ENCODE measurements around the gene SCUBE1.

Gene SCUBE1

DNA sequence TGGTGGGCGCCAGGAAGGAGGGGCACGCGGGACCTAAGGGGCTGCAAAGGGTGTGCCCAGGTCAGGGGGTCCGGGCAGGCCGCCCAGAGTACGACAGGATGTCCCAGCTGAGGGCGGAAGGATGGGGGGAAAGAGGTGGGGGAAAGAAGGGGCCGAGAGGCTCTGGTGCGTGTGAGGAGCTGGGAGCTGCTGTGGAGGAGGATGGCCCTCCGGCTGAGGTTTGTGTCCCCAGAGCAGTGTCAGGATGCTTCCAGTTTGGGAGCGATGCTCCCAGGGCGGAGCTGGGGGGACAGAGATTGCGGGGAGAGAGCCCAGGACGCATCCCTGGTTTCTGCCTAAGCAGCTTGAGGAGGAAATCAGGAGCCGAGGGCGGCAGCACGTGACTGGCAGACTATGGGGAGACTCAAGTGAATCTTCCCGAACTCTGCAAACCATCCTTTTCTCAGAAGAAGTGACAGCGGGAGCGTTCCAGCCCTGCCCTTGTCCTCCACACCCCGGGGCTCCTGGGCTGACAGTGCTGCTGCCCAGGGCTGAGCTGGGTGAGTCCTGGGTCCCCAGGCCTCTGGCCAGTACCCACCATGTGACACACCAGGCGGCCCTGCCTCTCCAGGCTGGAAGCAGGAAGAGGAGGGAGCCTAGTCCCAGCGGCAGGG, 136.5 kb downstream of the SCUBE1 start:
- in situ Hi-C loops (cut with MboI; ENCODE audit: low sequenced_read_pairs), result no loop called here

DNA sequence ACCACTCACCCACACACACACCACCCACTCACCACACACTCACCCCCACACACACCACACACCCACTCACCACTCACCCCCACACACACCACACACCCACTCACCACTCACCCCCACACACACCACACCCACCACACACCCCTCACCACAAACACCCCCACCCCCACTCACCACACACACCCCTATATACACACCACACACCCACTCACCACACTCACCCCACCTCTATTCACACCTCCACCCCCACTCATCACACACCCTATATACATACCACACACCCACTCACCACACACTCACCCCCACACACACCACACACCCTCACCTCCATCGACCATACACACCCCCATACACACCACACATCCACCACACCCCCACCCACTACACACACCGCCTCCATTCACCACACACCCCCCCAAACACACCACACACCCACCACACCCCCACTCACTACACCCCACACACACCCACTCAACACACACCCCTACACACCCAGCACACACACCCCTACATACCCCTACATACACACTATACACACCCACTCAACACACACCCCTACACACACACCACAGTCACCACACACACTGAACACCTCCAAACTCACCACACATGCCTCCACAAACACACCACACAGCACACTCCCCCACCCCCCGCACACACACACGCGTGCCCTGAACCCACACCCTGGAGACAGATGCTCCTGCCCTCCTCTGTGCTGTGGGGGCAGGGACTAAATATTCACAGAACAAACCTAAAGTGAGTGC, 137.2 kb downstream of the SCUBE1 start:
- in situ Hi-C loops (cut with MboI; ENCODE audit: low sequenced_read_pairs), result no loop called here

DNA sequence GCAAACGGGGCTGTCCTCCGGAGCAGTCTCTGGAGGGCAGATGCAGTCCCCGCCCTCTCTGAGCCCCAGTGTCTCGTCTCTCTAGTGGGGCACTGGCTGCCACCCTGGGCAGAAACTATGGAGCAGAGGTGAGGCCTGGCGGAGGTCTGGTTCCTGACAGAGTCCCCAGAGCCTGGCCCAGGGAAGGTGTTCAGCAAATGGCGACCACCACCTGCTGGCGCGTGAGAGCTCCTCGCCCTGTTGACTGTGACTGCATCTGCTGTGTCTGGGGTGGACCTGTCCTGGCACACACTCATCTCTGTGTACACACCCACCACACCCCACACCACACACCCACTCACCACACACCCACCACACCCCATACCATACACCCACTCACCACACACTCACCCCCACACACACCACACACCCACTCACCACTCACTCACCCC, 137.9 kb downstream of the SCUBE1 start:
- in situ Hi-C loops (cut with MboI; ENCODE audit: low sequenced_read_pairs), result no loop called here

DNA sequence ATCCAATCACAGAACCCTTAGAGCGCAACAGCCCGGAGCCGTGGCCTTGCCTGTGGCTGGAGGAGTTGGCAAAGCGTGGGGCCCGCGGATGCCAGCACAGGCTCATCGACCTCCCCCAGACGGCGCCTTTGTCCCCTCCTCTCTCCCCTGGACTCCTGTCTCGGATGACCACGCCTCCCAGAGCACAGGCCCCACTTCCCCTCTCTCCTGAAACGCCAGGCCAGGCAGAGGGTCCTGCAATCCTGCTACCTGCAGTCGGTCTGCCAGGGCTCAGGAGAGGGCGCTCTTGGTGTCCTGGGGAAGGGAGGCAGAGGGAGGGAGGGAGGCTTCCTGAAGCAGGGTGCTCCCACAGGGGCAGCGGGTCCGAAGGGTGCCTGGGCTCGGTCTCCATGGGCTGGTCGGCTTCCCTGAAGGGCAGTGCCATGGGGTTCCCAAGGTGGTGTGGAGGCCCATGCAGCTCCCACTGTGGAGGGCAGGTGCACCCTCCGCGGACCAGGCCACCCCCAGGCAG, 139.6 kb downstream of the SCUBE1 start:
- in situ Hi-C loops (cut with MboI; ENCODE audit: low sequenced_read_pairs), result no loop called here

DNA sequence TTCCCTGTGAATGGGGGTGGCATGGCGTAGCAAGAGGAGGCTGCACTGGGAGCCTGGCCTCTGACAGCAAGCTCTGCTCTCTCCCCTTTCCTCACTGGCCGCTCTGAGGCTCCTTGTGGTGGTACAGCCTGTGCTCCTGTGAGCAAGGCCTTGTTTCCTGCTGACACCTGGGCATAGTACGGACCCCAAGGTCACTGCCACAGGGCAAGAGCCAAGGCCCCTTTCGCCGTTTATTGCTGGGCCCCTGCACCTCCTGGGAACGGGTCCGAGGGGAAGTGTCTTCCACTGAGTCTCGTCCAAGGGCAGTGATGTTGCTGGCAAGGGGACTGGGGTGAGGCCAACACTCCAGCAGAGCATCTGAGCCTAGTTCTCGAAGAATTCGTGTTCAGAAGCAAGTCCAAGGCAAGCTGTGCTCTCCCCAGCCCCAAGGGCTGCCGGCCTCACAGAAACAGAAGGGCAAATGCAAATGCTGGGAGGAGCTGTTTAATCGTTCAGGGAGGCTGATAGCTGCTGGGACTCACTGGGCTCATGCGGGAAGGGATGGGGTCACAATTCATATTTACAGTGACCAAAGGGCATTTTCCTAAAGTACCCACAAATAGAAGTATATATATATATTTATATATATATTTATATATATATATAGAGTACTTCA, 140.3 kb downstream of the SCUBE1 start:
- in situ Hi-C loops (cut with MboI; ENCODE audit: low sequenced_read_pairs), result no loop called here

DNA sequence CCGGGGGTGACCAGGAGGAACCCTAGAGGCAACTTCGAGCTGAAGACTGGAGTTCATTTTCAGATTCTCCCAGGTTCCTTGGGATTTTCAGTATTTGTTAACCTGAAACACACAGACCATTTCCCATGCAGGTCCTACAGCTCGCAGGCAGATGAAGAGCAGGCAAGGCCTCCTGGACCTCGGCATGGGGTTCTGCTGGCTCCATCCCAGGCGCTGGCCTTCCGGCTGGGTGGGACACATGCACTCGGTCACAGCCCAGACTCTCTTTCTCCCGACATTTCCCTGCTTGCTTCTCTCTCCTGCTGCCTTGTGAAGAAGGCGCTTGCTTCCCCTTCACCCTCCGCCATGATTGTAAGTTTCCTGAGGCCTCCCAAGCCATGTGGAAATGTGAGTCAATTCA, 140.8 kb downstream of the SCUBE1 start:
- in situ Hi-C loops (cut with MboI; ENCODE audit: low sequenced_read_pairs), result no loop called here

DNA sequence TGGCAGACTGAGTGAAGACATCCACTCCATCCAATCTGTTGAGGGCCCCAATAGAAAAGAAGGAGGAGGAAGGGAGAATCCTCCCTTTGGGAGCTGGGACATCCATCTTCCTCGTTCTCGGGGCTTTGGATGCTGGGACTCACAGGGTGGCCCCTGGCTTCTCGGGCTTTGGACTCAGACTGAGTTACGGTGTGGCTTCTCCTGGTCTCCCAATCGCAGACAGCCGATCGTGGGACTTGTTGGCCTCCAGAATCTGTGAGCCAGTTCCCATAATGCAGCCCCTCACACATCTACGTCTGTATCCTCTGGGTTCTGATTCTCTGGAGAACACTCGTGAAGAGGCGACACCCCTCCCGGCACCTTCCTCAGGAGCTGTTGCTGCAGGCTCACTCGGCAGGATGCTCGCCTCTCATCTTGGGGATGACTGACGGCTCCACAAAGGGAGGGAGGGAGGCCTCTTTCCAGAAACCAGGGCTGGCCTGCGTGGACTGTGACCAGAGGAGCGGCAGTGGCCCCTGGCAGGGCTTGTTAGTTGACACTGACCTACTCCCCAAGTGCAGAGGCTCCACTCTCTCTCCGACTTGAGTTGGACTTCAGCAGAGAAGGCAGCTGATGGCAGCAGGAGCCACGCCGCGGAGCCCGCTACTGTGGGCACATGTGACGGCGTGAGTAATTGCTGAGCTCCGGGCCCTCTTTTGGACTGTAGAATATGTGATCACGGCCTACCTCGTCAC, 141.5 kb downstream of the SCUBE1 start:
- in situ Hi-C loops (cut with MboI; ENCODE audit: low sequenced_read_pairs), result no loop called here

DNA sequence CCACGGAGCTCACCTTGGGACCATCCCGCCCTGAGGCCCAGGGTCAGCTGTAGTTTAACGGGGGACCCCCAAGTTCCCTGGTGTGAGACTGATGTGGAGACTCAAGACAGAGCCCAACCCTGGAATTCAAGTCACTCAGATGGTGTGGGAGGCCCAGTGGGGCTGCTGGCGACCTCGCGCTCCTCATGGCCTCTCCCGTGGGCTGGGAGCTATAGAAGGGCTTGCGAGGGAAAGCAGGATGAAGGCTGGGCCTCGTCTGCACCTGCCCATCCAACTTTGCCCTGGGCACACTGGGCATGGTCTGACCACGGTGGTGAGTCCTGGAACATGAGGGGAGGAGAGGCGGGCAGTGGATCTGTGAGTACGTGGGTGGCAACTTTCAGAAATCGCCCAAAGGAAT, 142.6 kb downstream of the SCUBE1 start:
- in situ Hi-C loops (cut with MboI; ENCODE audit: low sequenced_read_pairs), result no loop called here

DNA sequence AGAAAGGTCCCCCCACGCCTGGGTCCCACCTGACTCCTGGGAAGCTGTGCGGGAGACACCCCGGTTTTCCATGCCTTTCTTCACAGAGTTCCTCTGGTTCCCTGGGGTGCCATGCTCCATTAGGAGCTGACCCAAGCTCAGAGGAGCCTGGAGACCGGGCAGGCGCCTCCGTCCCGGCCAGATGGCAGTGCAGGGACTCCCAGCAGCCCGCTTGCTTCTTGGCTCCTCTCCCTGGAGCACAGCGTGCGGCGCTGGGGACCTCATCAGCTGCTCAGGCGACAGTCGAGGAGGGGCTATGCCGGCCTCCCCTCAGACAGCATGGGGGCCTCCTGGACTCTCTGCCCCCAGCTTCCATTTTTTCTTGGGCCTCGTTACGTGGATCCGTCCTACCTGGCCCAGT, 143.1 kb downstream of the SCUBE1 start:
- in situ Hi-C loops (cut with MboI; ENCODE audit: low sequenced_read_pairs), result no loop called here

DNA sequence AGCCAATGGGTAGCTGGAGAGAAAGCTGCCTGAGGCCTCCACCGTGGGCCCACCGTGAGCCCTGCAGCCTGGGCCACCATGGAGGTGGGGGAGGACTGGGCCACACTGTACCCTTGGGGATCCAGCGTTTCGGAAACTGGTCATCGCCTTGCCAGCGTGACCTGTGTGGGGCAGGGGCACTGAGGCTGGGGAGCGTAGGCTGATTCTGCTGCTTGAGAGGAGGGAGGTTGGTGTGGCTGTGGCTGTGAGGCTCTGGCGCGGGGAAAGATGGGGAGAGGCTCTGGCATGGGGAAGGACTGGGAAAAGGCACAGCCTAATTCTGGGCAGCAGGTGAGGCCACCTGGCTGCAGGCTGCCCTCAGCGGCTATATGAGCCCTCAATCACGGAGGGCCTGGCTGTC, 143.6 kb downstream of the SCUBE1 start:
- in situ Hi-C loops (cut with MboI; ENCODE audit: low sequenced_read_pairs), result no loop called here

DNA sequence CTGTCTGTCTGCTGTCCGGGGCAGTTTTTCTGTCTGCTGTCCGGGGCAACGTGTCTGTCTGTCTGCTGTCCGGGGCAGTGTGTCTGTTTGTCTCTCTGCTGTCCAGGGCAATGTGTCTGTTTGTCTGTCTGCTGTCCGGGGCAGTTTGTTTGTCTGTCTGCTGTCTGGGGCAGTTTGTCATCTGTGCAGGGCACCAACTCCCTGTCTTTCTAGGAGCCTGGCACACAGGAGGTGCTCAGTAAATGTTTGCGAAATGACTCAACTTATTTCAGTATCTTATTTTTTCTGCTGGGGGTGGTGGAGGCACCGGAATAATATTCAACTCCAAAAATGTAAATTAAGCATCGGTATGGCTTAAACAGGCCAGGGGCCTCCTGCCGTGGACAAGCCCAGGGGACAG, 144.2 kb downstream of the SCUBE1 start:
- in situ Hi-C loops (cut with MboI; ENCODE audit: low sequenced_read_pairs), result no loop called here

DNA sequence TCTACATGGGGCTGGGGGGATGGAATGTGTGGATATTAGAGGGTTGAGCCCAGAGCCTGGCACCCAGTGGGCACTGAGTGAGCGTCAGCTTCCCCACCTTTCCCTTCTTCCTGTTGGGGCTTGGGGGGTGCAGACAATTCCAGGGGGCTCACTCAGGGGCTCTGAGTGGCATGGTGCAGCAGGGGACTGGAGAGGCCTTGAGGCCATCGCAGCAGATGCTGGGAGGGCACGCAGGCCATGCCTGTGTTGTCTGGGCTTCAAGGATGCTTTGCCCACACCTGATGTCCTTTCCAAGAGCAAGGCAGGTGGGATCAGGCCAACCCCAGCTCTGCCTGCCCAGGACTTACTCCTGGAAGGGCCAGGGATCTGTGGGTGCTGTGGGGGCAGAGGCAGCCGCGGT, 145.0 kb downstream of the SCUBE1 start:
- in situ Hi-C loops (cut with MboI; ENCODE audit: low sequenced_read_pairs), result no loop called here

DNA sequence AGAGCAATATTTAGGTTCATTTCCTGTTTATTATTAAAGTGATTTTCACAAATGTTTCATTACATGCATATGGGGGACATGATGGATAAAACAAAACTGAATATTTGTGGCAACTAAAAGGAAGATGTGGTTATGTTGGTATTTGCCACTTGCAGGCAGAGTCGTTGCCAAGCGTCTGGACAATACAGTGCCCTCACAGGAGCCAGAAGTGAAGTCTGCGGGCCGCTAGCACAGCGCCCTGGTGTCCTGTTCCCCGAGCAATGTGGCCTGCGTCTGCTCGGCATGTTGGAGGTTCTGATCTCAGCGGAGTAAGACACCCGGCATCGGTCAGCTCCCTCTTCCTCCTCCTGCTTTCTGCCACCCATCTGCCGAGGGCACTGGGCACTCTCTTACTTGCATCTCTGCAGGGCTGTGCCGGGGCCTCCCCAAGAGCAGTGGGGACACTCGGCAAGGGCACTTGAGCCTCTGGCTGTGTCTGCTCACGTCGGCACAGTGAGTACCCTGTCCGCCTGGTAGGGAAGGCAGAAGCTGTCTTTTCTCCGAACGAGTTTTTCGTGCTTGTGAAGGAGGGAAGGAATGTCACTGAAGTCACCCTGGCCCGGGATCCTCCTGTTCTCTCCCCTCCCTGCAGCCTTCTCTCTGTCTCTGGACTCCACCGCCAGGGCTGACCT, 145.8 kb downstream of the SCUBE1 start:
- in situ Hi-C loops (cut with MboI; ENCODE audit: low sequenced_read_pairs), result no loop called here

DNA sequence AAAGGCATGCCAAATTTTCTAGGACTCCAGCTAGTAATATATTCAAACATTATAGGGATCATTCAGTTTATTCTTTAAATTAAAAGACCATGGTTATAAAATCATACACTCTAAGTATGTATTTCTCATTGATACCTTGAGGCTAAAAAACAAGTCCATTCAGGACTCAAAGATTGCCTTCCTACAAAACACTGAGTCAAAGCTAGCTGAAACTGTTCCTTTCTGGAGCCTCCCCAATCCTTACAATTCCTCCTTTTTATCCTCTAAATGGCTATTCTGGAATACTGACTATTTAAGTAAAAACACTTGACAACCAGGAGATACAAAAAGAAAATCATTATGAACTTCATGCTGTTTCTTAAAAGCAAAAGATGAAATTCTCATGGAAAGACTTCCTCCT, 151.3 kb downstream of the SCUBE1 start:
- in situ Hi-C loops (cut with MboI; ENCODE audit: low sequenced_read_pairs), result no loop called here

DNA sequence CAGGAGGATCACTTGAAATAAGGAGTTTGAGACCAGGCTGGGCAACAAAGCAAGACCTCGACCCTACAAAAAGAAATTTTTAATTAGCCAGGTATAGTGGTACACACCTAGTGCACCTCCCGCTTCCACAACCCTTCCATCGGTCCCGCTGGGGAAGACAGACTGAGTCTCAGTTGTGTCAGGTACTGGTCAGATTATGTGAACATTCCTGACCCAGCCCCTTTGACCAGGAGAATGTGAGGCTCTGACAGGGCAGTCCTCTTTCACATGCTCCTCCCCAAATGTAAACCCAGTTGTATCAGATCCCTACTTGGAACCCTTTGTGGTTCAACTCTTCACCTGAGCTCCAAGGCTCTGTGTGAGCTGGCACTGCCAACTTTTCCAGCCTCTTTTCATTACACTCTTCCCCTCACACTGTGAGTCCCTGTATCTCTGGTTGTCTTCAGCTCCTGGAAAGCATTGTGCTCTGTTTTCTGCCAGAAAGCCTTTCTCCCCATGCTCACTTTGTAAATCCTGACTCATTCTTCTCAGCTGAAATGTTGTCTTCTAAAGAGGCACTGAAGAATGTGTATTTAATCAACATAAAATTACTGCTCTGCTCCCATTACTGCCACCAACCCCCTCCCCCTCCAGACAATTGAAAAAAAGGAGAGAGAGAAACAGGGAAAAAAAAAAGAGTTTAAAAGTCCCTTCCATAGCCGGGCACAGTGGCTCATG, 154.2 kb downstream of the SCUBE1 start:
- in situ Hi-C loops (cut with MboI; ENCODE audit: low sequenced_read_pairs), result no loop called here

DNA sequence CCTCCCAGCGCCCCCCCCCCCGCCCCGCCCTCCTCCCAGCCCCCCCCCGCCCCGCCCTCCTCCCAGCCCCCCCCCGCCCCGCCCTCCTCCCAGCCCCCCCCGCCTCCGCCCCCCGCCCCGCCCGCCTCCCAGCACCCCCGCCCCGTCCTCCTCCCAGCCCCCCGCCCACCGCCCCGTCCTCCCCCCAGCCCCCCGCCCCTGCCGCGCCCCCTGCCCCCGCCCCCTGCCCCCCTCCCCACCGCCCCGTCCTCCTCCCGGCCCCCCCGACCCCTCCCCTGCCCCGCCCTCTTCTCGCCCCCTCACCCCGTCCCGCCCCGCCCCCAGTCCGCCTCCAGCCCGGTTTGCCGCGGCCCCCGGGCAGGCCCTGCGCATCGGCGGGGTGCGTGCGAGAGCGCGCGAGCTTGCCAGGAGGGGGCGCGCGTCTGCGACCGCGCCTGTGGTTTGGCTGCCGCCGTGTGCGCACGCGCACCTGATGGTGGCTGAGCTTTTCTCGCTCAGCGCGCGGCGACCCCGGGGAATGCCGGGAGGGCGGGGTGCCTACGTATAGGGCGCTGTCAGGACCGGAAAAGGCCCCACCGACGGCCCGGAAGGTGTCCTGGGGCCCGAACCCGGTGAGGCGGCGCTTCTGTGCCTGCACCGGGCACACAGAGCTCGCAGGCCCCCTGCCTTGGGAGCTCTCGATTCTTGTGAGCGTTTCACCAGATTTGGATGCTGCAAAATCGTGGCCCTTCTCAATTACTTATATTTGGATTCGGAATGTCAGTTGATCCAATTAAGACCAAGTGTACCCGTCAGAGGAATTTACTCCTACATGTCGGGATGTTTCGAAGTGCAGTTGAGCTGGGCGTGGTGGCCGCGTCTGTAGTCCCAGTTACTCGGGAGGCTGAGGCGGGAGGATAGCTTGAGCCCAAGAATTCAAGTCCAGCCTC, 155.7 kb downstream of the SCUBE1 start:
- in situ Hi-C loops (cut with MboI; ENCODE audit: low sequenced_read_pairs), result no loop called here

DNA sequence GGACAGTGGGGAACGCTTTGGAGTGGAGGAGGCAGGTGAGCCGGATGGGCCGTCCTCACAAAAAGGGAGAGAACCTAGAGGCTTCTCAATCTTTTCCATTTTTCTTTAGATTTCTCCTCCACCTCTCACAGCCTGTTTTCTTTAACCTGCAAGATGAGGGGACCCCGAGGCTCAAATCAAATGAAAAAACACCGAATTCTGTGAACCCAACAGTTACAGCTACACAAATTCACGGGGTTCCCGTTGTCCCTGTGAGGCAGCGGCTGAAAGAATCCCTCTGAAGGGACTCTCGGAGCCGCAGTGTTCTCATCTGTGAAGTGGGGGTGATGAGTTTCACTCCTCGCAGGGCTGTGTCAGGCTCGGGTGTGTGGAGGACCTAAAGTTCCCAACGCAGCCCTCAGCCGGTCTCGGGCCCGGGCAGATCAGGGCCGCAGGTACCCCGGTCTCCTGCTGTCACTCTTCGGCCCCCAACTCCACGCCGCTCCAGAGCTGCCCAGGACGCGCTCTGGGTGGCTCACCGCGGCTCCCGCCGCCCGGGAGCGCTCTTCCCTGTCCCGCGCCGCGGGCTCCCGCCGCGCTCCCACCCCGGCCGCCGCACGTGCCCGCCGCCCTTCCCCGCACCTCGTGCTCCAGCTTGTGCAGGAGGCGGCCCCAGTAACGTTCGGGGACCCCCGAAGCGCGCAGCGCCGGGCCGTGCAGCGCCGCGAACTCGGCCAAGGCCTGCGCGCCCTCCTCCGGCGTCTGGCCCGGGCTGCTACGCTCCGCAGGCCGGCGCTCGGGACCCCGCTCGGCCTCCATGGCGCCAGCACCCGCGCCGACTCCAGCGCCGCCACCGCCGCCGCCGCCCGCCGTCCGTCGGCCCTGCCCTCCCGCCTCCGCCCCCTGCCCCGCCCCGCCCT, 156.7 kb downstream of the SCUBE1 start, which contains the start of gene TTLL12:
TSS of gene TTLL12 (minus strand) at position 863 of the 899 bp plus-strand sequence. CDS start at position 798, 65 bp downstream.
- in situ Hi-C loops (cut with MboI; ENCODE audit: low sequenced_read_pairs), result no loop called here

DNA sequence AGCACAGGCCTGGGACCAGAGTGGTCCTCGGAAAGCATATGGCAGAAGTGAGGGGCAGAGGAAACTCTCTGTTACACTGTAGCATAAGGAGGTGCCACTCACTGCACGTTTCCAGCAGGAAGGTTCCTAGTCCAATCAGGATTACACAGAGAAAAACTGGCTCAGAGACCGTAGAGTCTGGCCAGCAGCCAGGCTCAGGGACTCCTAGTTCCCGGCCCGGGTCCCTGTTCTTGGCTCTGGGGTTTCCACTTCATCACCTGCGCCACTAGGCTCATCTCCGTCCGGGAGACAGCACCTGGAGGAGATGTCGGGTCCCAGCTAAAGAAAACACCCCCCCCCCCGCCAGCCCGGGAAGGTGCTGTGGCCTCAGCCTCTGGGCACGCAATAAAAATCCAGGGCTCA, 157.3 kb downstream of the SCUBE1 start:
- in situ Hi-C loops (cut with MboI; ENCODE audit: low sequenced_read_pairs), result no loop called here
